ENCODE results near the gene ARHGEF37.
A peak's percentile ranks its signal among the peaks of the same experiment; 100 is the strongest.
"Not testable (repeated sequence)": the region's sequence is repeated elsewhere in the genome, so short reads cannot be mapped to it uniquely, and the experiment has no call there.

ARHGEF37 gene

DNA sequence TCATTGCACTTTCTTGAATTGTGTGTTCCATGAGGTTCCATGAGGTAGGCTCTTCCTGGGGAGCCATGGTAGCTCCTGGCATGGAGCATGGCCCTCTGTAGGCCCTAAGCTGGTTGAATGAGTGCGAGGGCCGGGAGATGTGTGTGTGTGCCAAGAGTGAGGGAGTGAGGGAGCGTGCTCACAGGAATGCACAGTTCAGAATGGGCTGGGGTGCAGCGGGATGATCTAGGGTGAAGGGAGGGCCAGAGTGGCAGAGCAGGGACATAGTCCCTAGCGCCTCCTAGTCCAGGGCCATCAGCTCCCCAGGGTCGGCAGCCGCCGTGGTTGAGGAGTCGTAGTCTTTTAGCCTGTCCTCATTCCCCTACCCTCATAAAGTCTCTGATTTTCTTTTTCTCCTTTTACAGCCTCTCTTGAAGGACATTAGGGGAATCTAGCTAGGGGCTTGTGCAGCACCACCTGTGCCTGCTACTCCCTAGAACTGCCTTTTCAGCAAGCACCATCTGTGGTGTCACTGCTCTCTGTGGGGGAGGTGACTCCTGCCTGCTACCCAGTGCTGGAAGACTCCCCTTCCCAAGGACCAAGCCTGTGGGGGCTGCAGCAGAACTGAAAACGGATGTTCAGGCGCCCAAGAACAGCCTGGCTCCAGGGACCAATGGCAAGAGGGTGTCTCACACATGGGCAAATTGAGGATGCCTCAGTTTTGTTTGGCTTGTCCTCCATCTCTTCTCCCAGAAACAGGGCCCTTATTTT lies 83.5 kb downstream of the ARHGEF37 start:
- no peak for TF ChIP-seq CTCF (IDR thresholded peaks at IDR 0.05; ENCODE audit: borderline replicate concordance, insufficient read depth, low read depth, low read length)
- H3K4me3 ChIP-seq (ENCODE audit: low read depth, low read length), result no peak overlapping the region

DNA sequence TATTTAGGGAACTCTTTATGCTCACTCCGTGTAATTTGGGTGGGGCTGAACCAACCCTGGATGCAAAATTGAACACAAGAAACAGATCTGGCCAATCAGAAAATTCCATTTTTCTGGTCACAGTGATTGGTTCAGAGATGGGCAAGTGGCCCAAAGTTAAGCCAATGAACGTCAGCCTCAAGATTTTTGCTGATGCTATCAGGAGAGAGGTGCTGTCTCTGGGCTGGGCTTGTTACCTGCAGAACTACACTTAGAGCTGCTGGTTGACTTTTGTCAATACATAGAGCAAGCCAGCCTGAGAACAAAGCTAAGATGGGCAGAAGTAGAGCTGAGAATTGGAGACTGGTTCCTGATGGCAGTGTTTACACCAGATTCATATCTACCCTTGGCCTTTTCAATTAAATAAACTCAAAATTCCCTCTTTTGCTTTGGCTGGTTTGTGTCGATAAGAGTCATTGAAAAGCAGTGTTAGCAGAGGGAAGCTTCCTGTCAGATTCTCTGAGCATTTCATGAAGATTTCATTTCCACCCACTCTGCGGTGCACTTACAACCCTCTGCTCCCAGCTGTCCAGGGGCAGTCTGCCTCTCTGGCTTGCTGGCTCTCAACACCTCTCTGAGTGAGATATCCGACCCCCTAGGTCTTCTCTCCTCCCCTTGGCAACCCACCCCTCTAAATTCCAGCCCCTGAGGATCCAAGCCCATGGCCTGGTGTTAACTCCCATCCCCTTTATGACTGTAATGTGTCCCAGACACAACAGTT lies 84.3 kb downstream of the ARHGEF37 start:
- no peak overlapping the region for H3K4me3 ChIP-seq (ENCODE audit: low read depth, low read length)
- no peak for TF ChIP-seq CTCF (IDR thresholded peaks at IDR 0.05; ENCODE audit: borderline replicate concordance, insufficient read depth, low read depth, low read length)

DNA sequence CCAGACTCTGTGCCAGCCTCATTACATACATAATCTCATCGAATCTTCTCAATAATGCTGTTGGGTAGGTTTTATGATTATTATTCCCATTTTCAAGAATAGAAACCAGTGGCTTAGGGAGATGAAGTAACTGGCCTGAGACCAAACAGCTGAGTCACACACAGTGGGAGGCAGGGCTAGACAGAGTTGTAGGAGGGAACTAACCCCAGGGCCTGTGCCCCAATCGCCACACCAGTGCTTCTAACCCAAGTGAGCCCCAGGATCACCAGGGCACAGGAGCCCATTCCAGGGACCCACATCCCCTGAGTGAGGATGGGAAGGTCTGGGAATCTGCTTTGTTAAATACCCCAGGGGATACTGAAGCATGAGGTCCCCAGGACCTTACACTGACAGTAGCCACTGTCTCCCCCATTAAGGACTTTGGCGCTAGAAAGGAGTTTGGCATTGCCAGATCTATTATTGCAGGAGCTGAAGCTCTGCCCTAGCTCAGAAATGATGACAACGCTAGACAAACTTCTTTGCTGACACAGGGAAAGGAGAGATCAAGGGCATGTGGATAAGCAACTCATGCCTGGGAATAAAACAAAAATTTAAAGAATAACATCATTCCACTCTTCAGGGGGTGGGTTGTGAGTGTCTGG lies 85.0 kb downstream of the ARHGEF37 start:
- TF ChIP-seq CTCF (IDR thresholded peaks at IDR 0.05; ENCODE audit: borderline replicate concordance, insufficient read depth, low read depth, low read length), result no peak

GRCh38 chr5:149667084-149667828 lies 86.0 kb downstream of the ARHGEF37 start:
- H3K4me3 ChIP-seq (ENCODE audit: low read depth, low read length), result no peak overlapping the region
- peak; percentile 81 for TF ChIP-seq CTCF (IDR thresholded peaks at IDR 0.05; ENCODE audit: borderline replicate concordance, insufficient read depth, low read depth, low read length)

More for the DNA sequence above, 85.0 kb downstream of the ARHGEF37 start:
- no peak overlapping the region for H3K4me3 ChIP-seq (ENCODE audit: low read depth, low read length)

DNA sequence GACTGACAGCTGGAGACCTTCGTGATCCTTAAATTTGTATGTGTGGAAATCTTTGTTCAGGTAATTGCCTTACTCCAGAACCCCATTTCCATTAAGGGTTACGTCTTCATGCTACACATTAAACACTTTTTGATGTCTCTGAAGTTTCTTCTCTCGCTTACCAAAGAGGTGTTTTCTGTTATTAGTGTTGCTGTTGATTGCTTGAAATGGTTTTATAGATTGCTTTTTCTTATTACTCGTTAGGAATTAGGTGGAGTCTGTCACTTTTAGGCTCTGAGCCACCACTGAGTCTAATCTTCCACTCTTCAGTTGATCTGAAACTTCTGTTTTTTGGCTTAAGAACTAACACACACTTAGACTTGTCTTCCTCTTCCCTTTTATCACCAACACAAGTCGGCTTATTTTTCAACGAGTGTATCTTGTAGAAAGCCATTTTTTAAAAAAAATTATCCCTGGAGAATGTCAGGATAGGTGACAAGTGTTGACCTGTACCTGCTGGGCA lies 86.6 kb downstream of the ARHGEF37 start:
- TF ChIP-seq CTCF (IDR thresholded peaks at IDR 0.05; ENCODE audit: borderline replicate concordance, insufficient read depth, low read depth, low read length), result no peak
- H3K4me3 ChIP-seq (ENCODE audit: low read depth, low read length), result no peak overlapping the region

DNA sequence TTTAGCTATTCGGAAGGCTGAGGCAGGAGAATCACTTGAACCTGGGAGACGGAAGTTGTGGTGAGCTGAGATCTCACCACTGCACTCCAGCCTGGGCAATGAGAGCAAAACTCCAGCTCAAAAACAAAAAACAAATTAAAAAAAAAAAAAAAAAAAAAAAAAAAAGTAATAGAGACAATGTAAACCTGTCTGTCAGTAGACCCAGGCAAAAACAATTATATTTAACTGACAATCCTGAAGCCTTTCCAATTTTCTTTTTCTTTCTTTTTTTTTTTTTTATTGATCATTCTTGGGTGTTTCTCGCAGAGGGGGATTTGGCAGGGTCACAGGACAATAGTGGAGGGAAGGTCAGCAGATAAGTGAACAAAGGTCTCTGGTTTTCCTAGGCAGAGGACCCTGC lies 88.0 kb downstream of the ARHGEF37 start:
- H3K4me3 ChIP-seq (ENCODE audit: low read depth, low read length), result not testable (repeated sequence)

GRCh38 chr5:149671544-149671943 lies 90.2 kb downstream of the ARHGEF37 start:
- H3K4me3 ChIP-seq (ENCODE audit: low read depth, low read length), result no peak overlapping the region
- TF ChIP-seq CTCF (IDR thresholded peaks at IDR 0.05; ENCODE audit: borderline replicate concordance, insufficient read depth, low read depth, low read length), result no peak
